Activated CD4-positive, alpha-beta T cell treated with anti-CD3 and anti-CD28 coated beads, Interleukin-2, amount 10 ng/mL, durations not matched to agents 24 days and 14 days (primary cell): ENCODE data around the gene MYH11. TPM values are rescaled to one million over a fixed set of nuclear protein-coding genes. Genes with fewer than 3 reads are reported as not detected.
"Not testable (repeated sequence)": the region's sequence is repeated elsewhere in the genome, so short reads cannot be mapped to it uniquely, and the experiment has no call there.

Experiments
- DNase-seq: peaks from one replicate; pipeline ENCODE4 v3.0.0; 2022
- H3K27ac Mint-ChIP-seq: one replicate; pipeline ENCODE4 v1.8.0; 2022; ENCODE audit warnings: mild to moderate bottlenecking, mixed read lengths
- H3K27me3 Mint-ChIP-seq: one replicate; pipeline ENCODE4 v1.8.0; 2022; ENCODE audit warnings: mixed read lengths
- H3K36me3 Mint-ChIP-seq: one replicate; pipeline ENCODE4 v1.8.0; 2022; ENCODE audit warnings: low read depth, mild to moderate bottlenecking, mixed read lengths
- H3K4me1 Mint-ChIP-seq: one replicate; pipeline ENCODE4 v1.8.0; 2021; ENCODE audit warnings: mixed read lengths
- H3K4me3 Mint-ChIP-seq: one replicate; pipeline ENCODE4 v1.8.0; 2022; ENCODE audit warnings: mild to moderate bottlenecking, moderate library complexity, mixed read lengths
- H3K9me3 Mint-ChIP-seq: one replicate; pipeline ENCODE4 v1.8.0; 2021; ENCODE audit warnings: mixed read lengths
- intact Hi-C: fragments of 100-400 bp; cut with micrococcal nuclease; formaldehyde crosslinking; loops from one replicate; pipeline ENCODE4 v1.15.1; 2023
- total RNA-seq: library from RNA; stranded (reverse); gene quantifications from 2 replicates; pipeline ENCODE4 v1.2.3, GENCODE V29; 2022

MYH11 gene
- total RNA-seq, 1 donor from 2014 or later: not detected

DNA sequence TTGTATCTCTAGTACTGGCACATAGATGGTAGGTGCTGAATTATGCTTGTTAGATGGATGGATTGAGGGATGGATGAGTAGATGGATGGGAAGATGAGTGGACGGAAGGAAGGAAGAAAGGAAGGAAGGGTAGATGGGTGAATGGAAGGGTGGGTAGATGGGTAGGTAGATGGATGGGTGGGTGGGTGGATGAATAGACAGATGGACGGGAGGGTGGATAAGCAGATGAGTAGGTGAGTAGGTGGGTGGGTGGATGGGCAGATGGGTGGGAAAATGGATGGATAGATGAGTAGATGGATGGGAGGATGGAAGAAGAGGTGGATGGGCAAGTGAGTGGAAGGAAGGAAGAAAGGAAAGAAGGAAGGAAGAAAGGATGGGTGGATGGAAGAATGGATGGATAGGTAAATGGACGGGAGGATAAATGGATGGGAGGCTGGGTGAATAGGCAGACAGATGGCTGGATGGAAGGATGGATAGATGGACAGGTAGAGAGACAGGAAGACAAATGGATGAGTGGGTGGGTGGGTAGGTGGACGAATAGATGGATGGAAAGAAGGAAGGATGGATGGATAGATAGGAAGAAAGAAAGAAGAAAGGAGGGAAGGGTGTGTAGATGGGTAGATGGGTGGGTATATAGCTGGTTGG is 56.9 kb downstream of the MYH11 start:
- Mint-ChIP-seq H3K9me3 (peaks cover 4% of the 10 kb centered on the region), H3K4me1 (no peaks in the 10 kb centered on the region), H3K4me3 (no peak overlapping the region), H3K36me3 (no peaks in the 10 kb centered on the region), H3K27me3 (no peaks in the 10 kb centered on the region), H3K27ac (no peak overlapping the region)
- DNase-seq: no peak
- intact Hi-C loops: no loop called here

DNA sequence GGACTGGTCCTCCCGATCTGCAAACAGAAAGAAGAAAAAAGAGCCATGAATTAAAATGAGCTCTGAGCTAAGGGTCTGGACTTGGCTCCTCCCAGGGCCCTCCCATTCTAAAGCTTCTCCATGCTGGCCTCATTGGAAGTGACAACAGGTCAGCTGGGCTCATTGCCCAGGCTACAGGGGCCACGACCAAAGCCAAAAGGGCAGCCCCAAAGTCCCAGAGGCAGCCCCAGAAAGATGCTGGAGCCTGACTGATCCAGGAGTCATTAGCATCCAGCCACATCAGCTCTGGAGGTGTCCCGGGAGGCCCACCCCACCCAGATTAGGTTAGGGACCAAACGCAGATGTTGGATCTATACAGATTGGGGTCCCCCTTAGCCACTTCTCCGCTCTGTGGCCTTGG is 58.2 kb downstream of the MYH11 start:
- Mint-ChIP-seq H3K4me1 (no peaks in the 10 kb centered on the region), H3K4me3 (no peak overlapping the region), H3K36me3 (no peaks in the 10 kb centered on the region), H3K27ac (no peak overlapping the region), H3K27me3 (no peaks in the 10 kb centered on the region), H3K9me3 (peaks cover 4% of the 10 kb centered on the region)
- intact Hi-C loops: no loop called here
- no peak for DNase-seq

DNA sequence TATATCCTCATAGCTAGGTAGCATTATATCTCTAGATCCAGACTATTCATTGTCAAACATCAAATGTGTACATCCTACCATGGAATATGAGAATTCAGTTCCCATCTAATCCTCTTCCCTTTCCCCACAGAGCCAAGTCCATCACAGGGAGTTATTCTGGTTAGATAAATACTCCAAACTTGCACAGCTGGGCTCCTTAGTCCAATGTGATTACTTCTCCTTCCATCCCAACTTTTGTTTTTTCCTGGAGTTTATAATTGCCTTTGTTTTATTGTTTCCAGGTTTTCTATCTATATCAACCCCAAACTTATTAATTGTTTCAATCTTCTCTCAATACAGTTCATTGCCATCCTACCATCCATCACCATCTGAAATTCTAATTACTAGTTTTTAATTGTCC is 59.9 kb downstream of the MYH11 start:
- no peaks in the 10 kb centered on the region for H3K27me3 Mint-ChIP-seq
- no peak for DNase-seq
- H3K9me3 Mint-ChIP-seq: peaks cover 4% of the 10 kb centered on the region
- H3K27ac Mint-ChIP-seq: no peak overlapping the region
- H3K4me3 Mint-ChIP-seq: no peak overlapping the region
- peaks cover 3% of the 10 kb centered on the region for H3K4me1 Mint-ChIP-seq
- H3K36me3 Mint-ChIP-seq: no peaks in the 10 kb centered on the region
- intact Hi-C loops: no loop called here

DNA sequence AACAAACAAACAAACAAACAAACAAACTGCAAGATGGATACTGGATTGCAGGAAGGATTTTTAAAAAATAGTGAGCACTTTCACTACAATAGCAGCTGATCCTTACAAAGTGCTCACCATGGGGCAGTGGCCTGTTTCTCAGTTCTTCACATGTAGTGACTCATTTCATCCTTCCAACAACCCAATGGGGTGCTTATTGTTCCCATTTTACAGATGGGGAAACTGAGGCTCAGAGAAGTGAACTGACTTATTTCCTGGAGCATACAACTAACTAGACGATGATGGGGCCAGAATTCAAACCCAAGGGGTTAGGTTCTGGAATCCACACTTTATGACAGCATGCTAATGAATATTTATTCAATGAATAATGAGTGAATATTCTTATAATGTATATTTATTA is 61.2 kb downstream of the MYH11 start:
- Mint-ChIP-seq H3K27ac (no peak overlapping the region), H3K27me3 (no peaks in the 10 kb centered on the region), H3K4me3 (no peak overlapping the region), H3K4me1 (peaks cover 3% of the 10 kb centered on the region), H3K36me3 (no peaks in the 10 kb centered on the region), H3K9me3 (peaks cover 4% of the 10 kb centered on the region)
- no peak for DNase-seq
- intact Hi-C loops: no loop called here

DNA sequence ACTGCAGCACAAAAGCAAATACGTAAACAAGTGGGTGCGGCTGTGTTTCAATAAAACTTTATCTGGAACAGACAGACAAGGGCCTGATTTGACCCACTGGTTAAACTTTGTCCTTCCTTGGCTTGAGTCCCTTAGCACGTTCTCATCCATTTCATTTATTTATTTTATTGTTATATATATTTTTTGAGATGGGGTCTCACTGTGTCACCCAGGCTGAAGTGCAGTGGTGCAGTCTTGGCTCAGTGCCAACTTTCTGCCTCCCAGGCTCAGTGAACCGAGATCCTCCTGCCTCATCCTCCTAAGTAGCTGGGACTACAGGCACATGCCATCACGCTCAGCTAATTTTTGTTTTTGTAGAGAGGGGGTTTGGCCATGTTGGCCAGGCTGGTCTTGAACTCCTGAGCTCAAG is 64.3 kb downstream of the MYH11 start:
- no peak for DNase-seq
- Mint-ChIP-seq H3K27me3 (no peaks in the 10 kb centered on the region), H3K27ac (no peak overlapping the region), H3K9me3 (peaks cover under 1% of the 10 kb centered on the region), H3K4me3 (no peak overlapping the region), H3K36me3 (no peaks in the 10 kb centered on the region), H3K4me1 (peaks cover 3% of the 10 kb centered on the region)
- intact Hi-C loops: no loop called here

DNA sequence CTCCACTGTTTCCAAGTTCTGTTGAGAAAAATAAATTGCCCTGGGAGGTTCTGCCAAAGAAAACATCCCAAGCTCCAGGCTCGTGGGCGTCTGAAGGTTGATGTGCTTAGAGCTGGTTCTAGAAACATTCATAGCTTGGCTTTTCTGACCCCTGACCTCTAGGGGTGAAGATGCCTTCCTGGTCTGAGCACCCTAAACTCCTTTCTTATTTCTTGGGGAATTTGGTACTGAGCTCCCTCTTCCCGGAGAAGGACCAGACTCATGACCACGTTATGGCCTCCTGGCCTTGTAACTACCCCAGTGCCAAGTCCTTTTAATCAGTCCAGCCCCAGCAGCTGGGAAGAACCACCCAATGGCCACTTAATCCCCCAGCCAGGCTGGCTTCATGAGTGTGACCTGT is 66.4 kb downstream of the MYH11 start:
- H3K9me3 Mint-ChIP-seq: no peaks in the 10 kb centered on the region
- intact Hi-C loops: no loop called here
- H3K27me3 Mint-ChIP-seq: no peaks in the 10 kb centered on the region
- peaks cover 3% of the 10 kb centered on the region for H3K4me1 Mint-ChIP-seq
- no peaks in the 10 kb centered on the region for H3K36me3 Mint-ChIP-seq
- H3K4me3 Mint-ChIP-seq: no peak overlapping the region
- no peak overlapping the region for H3K27ac Mint-ChIP-seq
- DNase-seq: no peak

DNA sequence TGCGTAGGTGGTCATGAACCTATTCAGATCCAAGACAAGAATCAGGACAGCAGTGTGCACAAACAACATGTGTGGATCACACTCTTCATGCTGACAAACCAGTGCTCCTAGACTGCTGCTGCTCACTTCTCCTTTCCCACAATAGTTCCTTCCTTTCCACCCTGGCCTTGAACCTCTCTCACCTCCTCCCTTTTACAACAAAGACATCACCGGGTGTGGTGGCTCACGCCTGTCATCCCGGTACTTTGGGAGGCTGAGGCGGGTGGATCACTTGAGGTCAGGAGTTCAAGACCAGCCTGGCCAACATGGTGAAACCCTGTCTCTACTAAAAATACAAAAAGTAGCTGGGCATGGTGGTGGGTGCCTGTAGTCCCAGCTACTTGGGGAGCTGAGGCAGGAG is 67.0 kb downstream of the MYH11 start:
- H3K27ac Mint-ChIP-seq, intact Hi-C loops, H3K36me3 Mint-ChIP-seq, H3K4me1 Mint-ChIP-seq, H3K4me3 Mint-ChIP-seq, H3K9me3 Mint-ChIP-seq, DNase-seq, H3K27me3 Mint-ChIP-seq: not testable (repeated sequence)

DNA sequence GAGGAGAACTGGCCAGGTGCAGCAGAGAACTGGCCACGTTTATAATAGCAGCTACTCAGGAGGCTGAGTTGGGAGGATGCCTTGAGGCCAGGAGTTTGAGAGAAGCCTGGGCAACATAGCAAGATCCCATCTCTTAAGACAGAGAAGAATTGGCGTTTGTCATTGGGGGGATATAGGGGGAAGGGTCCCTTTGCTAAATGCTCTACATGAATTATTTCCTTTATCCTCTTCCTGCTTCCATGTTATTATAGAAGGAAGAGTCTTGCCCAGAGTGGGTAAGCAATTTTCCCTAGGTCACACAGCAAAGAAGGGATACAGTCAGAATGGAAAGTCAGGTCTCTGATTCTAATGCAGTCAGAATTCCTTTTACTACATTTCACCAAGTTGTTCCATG is 68.0 kb downstream of the MYH11 start:
- DNase-seq: no peak
- H3K27me3 Mint-ChIP-seq: no peaks in the 10 kb centered on the region
- no peaks in the 10 kb centered on the region for H3K36me3 Mint-ChIP-seq
- no peak overlapping the region for H3K4me3 Mint-ChIP-seq
- no peaks in the 10 kb centered on the region for H3K9me3 Mint-ChIP-seq
- H3K4me1 Mint-ChIP-seq: peaks cover 3% of the 10 kb centered on the region
- intact Hi-C loops: no loop called here
- H3K27ac Mint-ChIP-seq: no peak overlapping the region

DNA sequence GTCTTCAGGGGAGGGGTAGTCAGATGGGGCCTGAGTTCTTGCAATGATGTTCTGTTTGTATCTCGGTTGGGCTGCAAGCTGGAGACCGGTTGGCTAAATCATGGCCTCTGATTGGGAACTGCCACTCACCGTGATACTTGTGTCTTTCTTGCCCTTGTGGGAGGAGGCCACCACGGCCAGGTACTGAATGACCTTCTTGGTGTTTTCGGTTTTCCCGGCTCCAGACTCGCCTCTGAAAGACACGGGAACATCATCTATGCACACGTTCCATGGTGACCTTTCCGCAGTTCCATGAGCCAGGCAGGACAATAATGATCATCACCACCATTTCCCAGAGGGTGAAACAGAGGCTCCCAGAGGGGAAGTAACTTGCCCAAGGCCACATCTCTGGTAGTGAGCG is 70.3 kb downstream of the MYH11 start:
- Mint-ChIP-seq H3K9me3 (no peaks in the 10 kb centered on the region), H3K4me1 (no peaks in the 10 kb centered on the region), H3K36me3 (no peaks in the 10 kb centered on the region), H3K4me3 (no peak overlapping the region), H3K27ac (no peak overlapping the region), H3K27me3 (no peaks in the 10 kb centered on the region)
- DNase-seq: no peak
- intact Hi-C loops: no loop called here

DNA sequence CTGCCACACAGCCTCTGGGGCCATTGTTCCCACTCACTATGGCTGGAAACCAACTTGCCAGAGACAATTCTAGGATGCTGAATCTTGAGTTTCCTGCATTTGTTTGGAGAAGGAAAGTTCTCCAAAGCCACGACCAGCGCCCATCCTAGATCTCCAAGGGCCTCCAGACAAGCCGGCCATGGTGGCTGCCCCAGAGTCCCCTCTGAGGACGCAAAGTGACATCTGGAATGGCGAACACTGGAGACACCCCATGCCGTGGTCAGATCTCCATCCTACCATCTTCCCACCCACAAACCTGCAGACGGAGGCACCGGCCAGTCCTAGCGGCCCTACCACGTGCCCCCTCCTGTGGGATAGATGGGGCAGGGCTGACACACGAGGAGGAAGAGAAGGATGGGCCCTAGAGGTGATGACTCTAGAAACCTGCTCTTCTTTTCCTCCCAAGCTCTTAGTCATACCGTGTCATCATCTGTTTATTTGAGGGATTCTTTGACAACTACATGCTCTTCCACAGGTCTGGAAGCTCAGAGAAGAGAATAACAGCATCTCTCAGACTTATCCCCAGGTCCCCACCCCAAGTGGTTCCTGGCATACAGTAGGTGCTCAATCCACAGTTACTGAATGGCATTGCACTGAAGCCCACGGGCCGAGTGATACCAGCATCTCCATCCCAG is 71.3 kb downstream of the MYH11 start:
- Mint-ChIP-seq H3K4me1 (no peaks in the 10 kb centered on the region), H3K4me3 (no peak overlapping the region), H3K27me3 (no peaks in the 10 kb centered on the region), H3K27ac (no peak overlapping the region), H3K9me3 (no peaks in the 10 kb centered on the region), H3K36me3 (no peaks in the 10 kb centered on the region)
- intact Hi-C loops: no loop called here
- no peak for DNase-seq

DNA sequence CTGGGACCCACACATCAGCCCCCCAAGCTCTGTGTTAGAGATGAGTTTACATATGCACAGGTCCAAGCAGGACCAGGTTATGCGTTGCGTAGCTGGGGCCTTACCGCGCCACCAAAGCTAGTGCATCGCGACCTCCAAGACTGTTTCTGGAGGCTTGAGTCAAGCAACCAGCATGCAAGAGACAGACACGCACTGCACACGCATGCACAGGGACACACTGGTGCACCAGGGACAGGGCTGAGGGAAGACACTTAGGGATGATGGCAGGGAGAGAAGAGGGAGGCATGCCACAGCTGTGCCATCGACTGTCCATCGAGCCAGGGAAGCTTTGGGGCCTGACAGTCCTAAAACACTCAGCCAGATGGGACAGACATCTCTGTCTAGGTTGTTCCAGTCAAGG is 72.8 kb downstream of the MYH11 start:
- no peaks in the 10 kb centered on the region for H3K27me3 Mint-ChIP-seq
- no peak overlapping the region for H3K4me3 Mint-ChIP-seq
- no peaks in the 10 kb centered on the region for H3K9me3 Mint-ChIP-seq
- no peak overlapping the region for H3K27ac Mint-ChIP-seq
- no peak for DNase-seq
- no peaks in the 10 kb centered on the region for H3K4me1 Mint-ChIP-seq
- H3K36me3 Mint-ChIP-seq: no peaks in the 10 kb centered on the region
- intact Hi-C loops: no loop called here

DNA sequence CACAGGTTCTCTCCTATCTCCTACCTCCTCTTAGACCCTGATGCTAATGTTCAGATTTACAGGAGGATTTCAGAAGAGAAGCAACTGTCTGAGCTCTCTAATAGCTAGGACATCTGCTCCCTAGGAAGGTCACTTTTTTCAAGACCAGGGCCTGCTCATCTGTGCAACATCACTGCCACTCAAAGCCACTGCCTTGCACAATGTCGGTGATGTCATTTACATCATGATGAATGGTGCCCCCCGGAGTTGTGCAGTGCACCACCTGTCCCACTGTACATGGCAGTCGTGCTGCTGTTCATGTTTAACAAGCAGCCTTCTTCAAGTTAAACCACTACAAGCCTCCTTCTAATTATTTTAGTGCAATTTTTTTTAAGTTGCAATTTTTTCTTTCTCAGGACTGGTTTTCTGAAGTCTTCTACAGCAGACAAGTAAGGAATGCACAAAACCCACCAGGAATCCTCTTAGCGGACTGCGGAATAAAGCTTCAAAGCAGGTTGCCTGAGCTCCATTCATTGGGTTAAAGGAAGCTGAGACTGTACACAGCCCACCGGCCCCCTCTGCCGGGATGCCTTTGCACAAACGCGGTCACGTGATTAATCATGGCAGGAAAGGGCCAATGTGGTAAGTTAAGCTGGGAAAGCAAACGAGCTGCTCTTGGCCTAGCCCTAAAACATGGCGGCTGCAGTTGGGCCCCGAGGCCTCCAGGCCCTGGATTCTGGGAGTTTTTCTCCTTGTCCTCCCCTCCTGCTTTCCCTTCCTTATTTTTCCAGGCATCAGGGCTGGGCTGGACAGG is 74.1 kb downstream of the MYH11 start:
- Mint-ChIP-seq H3K4me1 (no peaks in the 10 kb centered on the region), H3K27me3 (no peaks in the 10 kb centered on the region), H3K4me3 (no peak overlapping the region), H3K36me3 (no peaks in the 10 kb centered on the region), H3K27ac (no peak overlapping the region), H3K9me3 (no peaks in the 10 kb centered on the region)
- intact Hi-C loops: no loop called here
- no peak for DNase-seq

DNA sequence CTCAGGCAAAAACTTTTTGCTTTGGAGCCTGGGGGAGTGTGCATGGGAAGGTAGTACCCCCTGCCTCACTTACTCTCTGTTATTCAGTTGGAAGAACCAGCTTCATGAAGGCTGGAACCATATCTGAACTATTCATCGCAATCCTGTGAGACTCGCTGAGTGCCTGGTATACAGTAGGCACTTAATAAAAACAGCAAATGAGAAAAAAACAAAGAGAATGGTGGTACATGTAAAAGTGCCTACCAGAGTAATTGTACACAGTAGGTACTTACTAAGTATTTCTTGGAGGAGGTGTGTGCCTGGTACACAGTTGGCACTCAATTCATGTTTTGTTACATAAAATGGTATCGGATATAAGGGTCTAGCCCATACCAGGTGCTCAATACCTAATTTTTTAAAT is 75.2 kb downstream of the MYH11 start:
- Mint-ChIP-seq H3K4me3 (no peak overlapping the region), H3K36me3 (no peaks in the 10 kb centered on the region), H3K27ac (no peak overlapping the region), H3K27me3 (no peaks in the 10 kb centered on the region), H3K9me3 (no peaks in the 10 kb centered on the region), H3K4me1 (no peaks in the 10 kb centered on the region)
- intact Hi-C loops: no loop called here
- no peak for DNase-seq

DNA sequence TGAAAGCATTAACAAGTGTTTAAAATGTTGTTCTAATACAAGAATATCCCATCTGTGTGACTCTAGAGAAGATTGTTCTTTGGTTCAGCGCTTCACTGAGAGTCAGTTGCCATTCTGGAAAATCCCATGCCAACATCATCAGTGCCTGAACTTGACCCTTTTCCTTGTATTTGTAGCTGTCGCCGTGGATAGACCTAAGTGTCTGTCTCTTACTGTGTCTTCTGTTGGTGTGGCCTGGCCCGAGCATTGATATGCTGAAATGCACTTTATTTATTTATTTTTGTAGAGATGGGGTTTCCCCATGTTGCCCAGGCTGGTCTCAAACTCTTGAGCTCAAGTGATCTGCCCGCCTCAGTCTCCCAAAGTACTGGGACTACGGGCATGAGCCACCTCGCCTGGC is 76.0 kb downstream of the MYH11 start:
- H3K4me1 Mint-ChIP-seq: no peaks in the 10 kb centered on the region
- H3K27me3 Mint-ChIP-seq: peaks cover 3% of the 10 kb centered on the region
- no peaks in the 10 kb centered on the region for H3K9me3 Mint-ChIP-seq
- H3K27ac Mint-ChIP-seq: no peak overlapping the region
- no peaks in the 10 kb centered on the region for H3K36me3 Mint-ChIP-seq
- H3K4me3 Mint-ChIP-seq: no peak overlapping the region
- no peak for DNase-seq
- intact Hi-C loops: no loop called here
